HEK293 (cell line): ENCODE results near the gene MGAT4C.

ENCODE experiments used
- CTCF ChIA-PET: fragments of 350-600 bp; formaldehyde crosslinking; extraction: SDS; loops from one replicate; lab custom pipeline; 2021; ENCODE audit warnings: antibody characterized with exemption; lab: Yijun Ruan, JAX
- POLR2A ChIA-PET: fragments of 300-600 bp; formaldehyde crosslinking; extraction: SDS; loops from one replicate; lab custom pipeline; 2020; ENCODE audit warnings: antibody characterized with exemption, inconsistent platforms; lab: Yijun Ruan, JAX
- H3K27ac ChIP-seq: fragments of 200-500 bp; sonication (Bioruptor generic); 2 replicates; pipeline ENCODE4 v1.5.1; 2014; ENCODE audit warnings: low read depth, low read length, control low read depth, inconsistent platforms; ENCODE audit errors: extremely low read depth
- H3K36me3 ChIP-seq, 2 experiments: fragments of 200-500 bp in 1 of 2; sonication (Bioruptor generic) in 1 of 2; 1 replicate in 1 of 2; 2 replicates in 1 of 2; pipeline ENCODE4 v1.5.1; 2014 to 2017; ENCODE audit warnings: inconsistent platforms in 2 of 2, low read length in 2 of 2; ENCODE audit not compliant: control insufficient read depth in 2 of 2, insufficient read depth in 1 of 2
- H3K4me1 ChIP-seq: fragments of 200-500 bp; sonication (Bioruptor generic); 2 replicates; pipeline ENCODE4 v1.5.1; 2014; ENCODE audit warnings: mild to moderate bottlenecking, low read length, inconsistent platforms; ENCODE audit not compliant: control insufficient read depth, insufficient read depth
- H3K4me3 ChIP-seq: 2 replicates; pipeline ENCODE4 v1.5.1; 2011; ENCODE audit warnings: low read depth, mild to moderate bottlenecking, control low read depth, low read length, moderate library complexity
- H3K9me3 ChIP-seq: fragments of 200-500 bp; sonication (Bioruptor generic); 2 replicates; pipeline ENCODE4 v1.5.1; 2014; ENCODE audit warnings: low read depth, low read length, inconsistent platforms; ENCODE audit not compliant: control insufficient read depth, insufficient read depth
- BCL11A ChIP-seq: fragments of 450-650 bp; formaldehyde crosslinking; IDR thresholded peaks from 2 replicates; pipeline ENCODE4 v1.5.1; 2016; ENCODE audit warnings: low read depth, missing biosample characterization, missing genetic modification characterization
- EGR2 ChIP-seq: fragments of 450-650 bp; formaldehyde crosslinking; IDR thresholded peaks from 2 replicates; pipeline ENCODE4 v1.5.1; 2016; ENCODE audit warnings: low read depth, missing biosample characterization, missing genetic modification characterization
- KLF16 ChIP-seq: fragments of 450-650 bp; formaldehyde crosslinking; IDR thresholded peaks from 2 replicates; pipeline ENCODE4 v1.5.1; 2017; ENCODE audit warnings: missing biosample characterization, missing genetic modification characterization
- REPIN1 ChIP-seq: fragments of 450-650 bp; formaldehyde crosslinking; IDR thresholded peaks from 2 replicates; pipeline ENCODE4 v1.5.1; 2017; ENCODE audit warnings: missing biosample characterization, missing genetic modification characterization, low read depth
- WT1 ChIP-seq: fragments of 450-650 bp; formaldehyde crosslinking; IDR thresholded peaks from 2 replicates; pipeline ENCODE4 v1.5.1; 2016; ENCODE audit warnings: missing biosample characterization, missing genetic modification characterization
- ZBTB1 ChIP-seq: fragments of 450-650 bp; formaldehyde crosslinking; IDR thresholded peaks from 2 replicates; pipeline ENCODE4 v1.5.1; 2016; ENCODE audit warnings: missing biosample characterization, missing genetic modification characterization
- ZFP37 ChIP-seq: fragments of 450-650 bp; formaldehyde crosslinking; IDR thresholded peaks from 2 replicates; pipeline ENCODE4 v1.5.1; 2016; ENCODE audit warnings: missing biosample characterization, missing genetic modification characterization
- ZNF132 ChIP-seq: fragments of 450-650 bp; formaldehyde crosslinking; IDR thresholded peaks from 2 replicates; pipeline ENCODE4 v1.5.1; 2017; ENCODE audit warnings: missing biosample characterization, missing genetic modification characterization, borderline replicate concordance
- ZNF169 ChIP-seq: fragments of 450-650 bp; formaldehyde crosslinking; IDR thresholded peaks from 2 replicates; pipeline ENCODE4 v1.5.1; 2016; ENCODE audit warnings: missing biosample characterization, missing genetic modification characterization
- ZNF391 ChIP-seq: fragments of 450-650 bp; formaldehyde crosslinking; IDR thresholded peaks from 2 replicates; pipeline ENCODE4 v1.5.1; 2016; ENCODE audit warnings: low read depth, missing biosample characterization, missing genetic modification characterization, borderline replicate concordance
- ZNF404 ChIP-seq: fragments of 450-650 bp; formaldehyde crosslinking; IDR thresholded peaks from 2 replicates; pipeline ENCODE4 v1.5.1; 2017; ENCODE audit warnings: missing biosample characterization, missing genetic modification characterization
- ZNF423 ChIP-seq: fragments of 450-650 bp; formaldehyde crosslinking; IDR thresholded peaks from 2 replicates; pipeline ENCODE4 v1.5.1; 2016; ENCODE audit warnings: missing biosample characterization, missing genetic modification characterization
- ZNF473 ChIP-seq: fragments of 450-650 bp; formaldehyde crosslinking; IDR thresholded peaks from 2 replicates; pipeline ENCODE4 v1.5.1; 2017; ENCODE audit warnings: missing biosample characterization, missing genetic modification characterization
- ZNF561 ChIP-seq: fragments of 450-650 bp; IDR thresholded peaks from 2 replicates; pipeline ENCODE4 v1.5.1; 2018; ENCODE audit warnings: missing biosample characterization, missing genetic modification characterization, borderline replicate concordance
- ZNF670 ChIP-seq: fragments of 450-650 bp; formaldehyde crosslinking; IDR thresholded peaks from 2 replicates; pipeline ENCODE4 v1.5.1; 2016; ENCODE audit warnings: missing biosample characterization, missing genetic modification characterization, low read depth
- ZNF792 ChIP-seq: fragments of 450-650 bp; formaldehyde crosslinking; IDR thresholded peaks from 2 replicates; pipeline ENCODE4 v1.5.1; 2016; ENCODE audit warnings: missing biosample characterization, missing genetic modification characterization
- ZSCAN23 ChIP-seq: fragments of 450-650 bp; formaldehyde crosslinking; IDR thresholded peaks from 2 replicates; pipeline ENCODE4 v1.5.1; 2016; ENCODE audit warnings: missing biosample characterization, missing genetic modification characterization
- TF ChIP-seq, protein P1 (sequence below): fragments of 450-650 bp; formaldehyde crosslinking; IDR thresholded peaks from 2 replicates; pipeline ENCODE4 v1.5.1; 2017; ENCODE audit warnings: missing biosample characterization, mild to moderate bottlenecking, missing genetic modification characterization, moderate library complexity
- TF ChIP-seq, protein P2 (sequence below): fragments of 450-650 bp; IDR thresholded peaks from 2 replicates; pipeline ENCODE4 v1.5.1; 2018; ENCODE audit warnings: missing biosample characterization, missing genetic modification characterization
- TF ChIP-seq, protein P3 (sequence below): fragments of 450-650 bp; formaldehyde crosslinking; IDR thresholded peaks from 2 replicates; pipeline ENCODE4 v1.5.1; 2016; ENCODE audit warnings: missing biosample characterization, missing genetic modification characterization
- TF ChIP-seq, protein P4 (sequence below): fragments of 450-650 bp; formaldehyde crosslinking; IDR thresholded peaks from 2 replicates; pipeline ENCODE4 v1.5.1; 2016; ENCODE audit warnings: missing biosample characterization, missing genetic modification characterization

The MGAT4C gene

DNA sequence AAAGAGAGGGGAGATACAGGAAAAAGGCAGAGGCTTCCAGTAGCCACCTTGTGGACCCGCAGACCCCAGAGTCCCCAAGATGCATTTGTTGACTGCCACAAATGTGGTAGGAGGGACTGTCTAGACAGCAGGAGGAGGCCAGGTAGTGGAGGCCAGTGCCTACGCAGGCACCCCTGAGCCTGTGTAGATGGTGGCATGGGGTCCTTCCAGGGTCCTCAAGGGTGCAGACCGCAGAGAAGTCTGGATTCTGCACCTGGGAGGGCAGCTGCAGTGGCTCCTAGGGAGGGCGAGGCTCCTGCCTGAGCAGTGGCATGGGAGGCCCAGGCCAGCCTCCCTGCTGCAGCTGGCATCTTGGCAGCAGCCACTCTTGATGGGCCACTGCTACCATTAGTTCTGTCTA lies 262.4 kb downstream of the MGAT4C start (continued):
- TF ChIP-seq, protein P1, sequence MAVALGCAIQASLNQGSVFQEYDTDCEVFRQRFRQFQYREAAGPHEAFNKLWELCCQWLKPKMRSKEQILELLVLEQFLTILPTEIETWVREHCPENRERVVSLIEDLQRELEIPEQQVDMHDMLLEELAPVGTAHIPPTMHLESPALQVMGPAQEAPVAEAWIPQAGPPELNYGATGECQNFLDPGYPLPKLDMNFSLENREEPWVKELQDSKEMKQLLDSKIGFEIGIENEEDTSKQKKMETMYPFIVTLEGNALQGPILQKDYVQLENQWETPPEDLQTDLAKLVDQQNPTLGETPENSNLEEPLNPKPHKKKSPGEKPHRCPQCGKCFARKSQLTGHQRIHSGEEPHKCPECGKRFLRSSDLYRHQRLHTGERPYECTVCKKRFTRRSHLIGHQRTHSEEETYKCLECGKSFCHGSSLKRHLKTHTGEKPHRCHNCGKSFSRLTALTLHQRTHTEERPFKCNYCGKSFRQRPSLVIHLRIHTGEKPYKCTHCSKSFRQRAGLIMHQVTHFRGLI (tag by site-specific recombination), result no peak

DNA sequence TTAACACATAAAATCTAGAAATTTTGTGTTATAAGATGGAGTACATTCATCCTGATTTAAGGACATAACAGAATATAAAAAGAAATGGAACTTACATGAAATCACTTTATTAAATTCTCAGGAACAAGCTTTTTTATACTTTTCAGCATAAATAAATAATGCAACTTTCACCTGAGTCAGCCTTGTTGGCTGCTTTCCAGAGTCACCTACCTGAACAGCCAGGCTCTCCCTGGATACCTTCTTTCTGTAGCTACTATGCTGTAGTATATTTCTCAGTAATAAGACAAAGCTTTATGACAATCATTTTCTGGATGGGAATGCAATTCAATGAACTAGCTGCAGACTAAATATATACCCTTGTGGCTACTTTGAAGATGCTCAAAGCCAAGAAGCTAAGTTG lies 270.2 kb downstream of the MGAT4C start:
- Histone ChIP-seq H3K27ac (no peak overlapping the region), H3K4me3 (no peak overlapping the region)

DNA sequence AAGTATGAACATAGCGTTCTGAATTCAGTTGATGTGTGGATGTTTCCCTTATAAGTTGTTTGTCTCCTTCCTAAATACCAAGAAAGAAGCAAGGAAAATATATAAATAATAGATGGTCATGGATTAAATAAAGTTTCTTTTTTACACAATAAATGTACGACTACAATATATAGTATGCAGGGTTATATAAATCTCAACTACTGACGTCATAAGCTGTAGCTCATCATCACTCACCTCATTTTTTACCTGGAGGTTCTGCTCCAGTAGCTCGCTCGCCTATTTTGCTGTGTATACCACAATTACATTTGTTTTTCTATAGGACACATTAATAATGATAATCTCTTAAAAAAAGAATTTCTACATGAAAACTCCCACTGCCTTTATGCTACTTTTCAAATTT lies 272.6 kb downstream of the MGAT4C start:
- no peak overlapping the region for H3K4me3 ChIP-seq
- no peaks in the 10 kb centered on the region for H3K9me3 ChIP-seq
- no peak overlapping the region for H3K27ac ChIP-seq
- TF ChIP-seq ZNF792 (tag by site-specific recombination), result no peak
- no peak for TF ChIP-seq ZFP37
- no peak for TF ChIP-seq ZBTB1
- TF ChIP-seq KLF16 (tag by site-specific recombination), result no peak
- TF ChIP-seq ZNF132 (tag by site-specific recombination), result no peak
- no peak for TF ChIP-seq ZNF169 (tag by site-specific recombination)
- no peak for TF ChIP-seq BCL11A (tag by site-specific recombination)
- TF ChIP-seq ZNF423, result no peak
- no peak for TF ChIP-seq ZNF670 (tag by site-specific recombination)
- POLR2A ChIA-PET, result no interaction called here
- CTCF ChIA-PET, result no interaction called here
- no peaks in the 10 kb centered on the region for H3K4me1 ChIP-seq
- H3K36me3 ChIP-seq, result no peaks in the 10 kb centered on the region

More for the DNA sequence above, 270.2 kb downstream of the MGAT4C start:
- POLR2A ChIA-PET, result no interaction called here
- TF ChIP-seq ZNF473 (tag by site-specific recombination), result no peak
- TF ChIP-seq, protein P2, sequence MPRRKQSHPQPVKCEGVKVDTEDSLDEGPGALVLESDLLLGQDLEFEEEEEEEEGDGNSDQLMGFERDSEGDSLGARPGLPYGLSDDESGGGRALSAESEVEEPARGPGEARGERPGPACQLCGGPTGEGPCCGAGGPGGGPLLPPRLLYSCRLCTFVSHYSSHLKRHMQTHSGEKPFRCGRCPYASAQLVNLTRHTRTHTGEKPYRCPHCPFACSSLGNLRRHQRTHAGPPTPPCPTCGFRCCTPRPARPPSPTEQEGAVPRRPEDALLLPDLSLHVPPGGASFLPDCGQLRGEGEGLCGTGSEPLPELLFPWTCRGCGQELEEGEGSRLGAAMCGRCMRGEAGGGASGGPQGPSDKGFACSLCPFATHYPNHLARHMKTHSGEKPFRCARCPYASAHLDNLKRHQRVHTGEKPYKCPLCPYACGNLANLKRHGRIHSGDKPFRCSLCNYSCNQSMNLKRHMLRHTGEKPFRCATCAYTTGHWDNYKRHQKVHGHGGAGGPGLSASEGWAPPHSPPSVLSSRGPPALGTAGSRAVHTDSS, result no peak
- no peak for TF ChIP-seq ZNF561 (tag by site-specific recombination)
- no peak for TF ChIP-seq REPIN1 (tag by site-specific recombination)
- TF ChIP-seq, protein P3, sequence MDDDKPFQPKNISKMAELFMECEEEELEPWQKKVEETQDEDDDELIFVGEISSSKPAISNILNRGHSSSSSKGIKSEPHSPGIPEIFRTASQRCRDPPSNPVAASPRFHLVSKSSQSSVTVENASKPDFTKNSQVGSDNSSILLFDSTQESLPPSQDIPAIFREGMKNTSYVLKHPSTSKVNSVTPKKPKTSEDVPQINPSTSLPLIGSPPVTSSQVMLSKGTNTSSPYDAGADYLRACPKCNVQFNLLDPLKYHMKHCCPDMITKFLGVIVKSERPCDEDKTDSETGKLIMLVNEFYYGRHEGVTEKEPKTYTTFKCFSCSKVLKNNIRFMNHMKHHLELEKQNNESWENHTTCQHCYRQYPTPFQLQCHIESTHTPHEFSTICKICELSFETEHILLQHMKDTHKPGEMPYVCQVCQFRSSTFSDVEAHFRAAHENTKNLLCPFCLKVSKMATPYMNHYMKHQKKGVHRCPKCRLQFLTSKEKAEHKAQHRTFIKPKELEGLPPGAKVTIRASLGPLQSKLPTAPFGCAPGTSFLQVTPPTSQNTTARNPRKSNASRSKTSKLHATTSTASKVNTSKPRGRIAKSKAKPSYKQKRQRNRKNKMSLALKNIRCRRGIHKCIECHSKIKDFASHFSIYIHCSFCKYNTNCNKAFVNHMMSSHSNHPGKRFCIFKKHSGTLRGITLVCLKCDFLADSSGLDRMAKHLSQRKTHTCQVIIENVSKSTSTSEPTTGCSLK (tag by site-specific recombination), result no peak
- no peak for TF ChIP-seq ZSCAN23
- TF ChIP-seq, all 188 proteins: peak for 0
- H3K4me1 ChIP-seq, result no peaks in the 10 kb centered on the region
- no peaks in the 10 kb centered on the region for H3K36me3 ChIP-seq
- no peaks in the 10 kb centered on the region for H3K9me3 ChIP-seq
- CTCF ChIA-PET, result interaction anchor here (0.6 to 0.7 kb wide), 2 partner anchors 338 to 968 kb away, joined by 3 read pairs; no protein-coding TSS in a partner anchor

DNA sequence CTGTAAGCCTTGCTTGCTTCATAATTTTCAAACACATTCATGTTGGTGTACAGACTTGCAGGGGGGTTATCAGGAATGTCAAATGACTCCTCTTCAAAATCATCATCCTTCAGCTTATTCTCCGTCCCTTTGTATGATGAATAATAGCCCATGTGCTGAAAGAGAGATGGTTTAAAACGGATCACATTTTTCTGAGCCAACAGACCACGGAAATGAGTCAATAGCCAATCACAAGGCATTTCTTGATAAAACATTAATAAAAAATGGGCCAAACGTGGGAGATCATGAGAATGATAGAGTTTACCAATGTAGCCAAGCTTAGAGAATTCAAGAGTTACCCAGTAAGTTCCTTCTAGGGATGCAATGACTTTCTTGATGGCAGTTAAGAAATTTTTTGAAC lies 276.6 kb downstream of the MGAT4C start:
- POLR2A ChIA-PET, result no interaction called here
- Histone ChIP-seq H3K4me3 (no peak overlapping the region), H3K4me1 (no peaks in the 10 kb centered on the region)

More for the DNA sequence above, 276.6 kb downstream of the MGAT4C start:
- H3K36me3 ChIP-seq, result no peaks in the 10 kb centered on the region
- TF ChIP-seq ZNF404 (tag by site-specific recombination) (no peak), ZNF391 (tag by site-specific recombination) (no peak), EGR2 (tag by site-specific recombination) (no peak), WT1 (tag by site-specific recombination) (no peak)
- TF ChIP-seq, protein P4, sequence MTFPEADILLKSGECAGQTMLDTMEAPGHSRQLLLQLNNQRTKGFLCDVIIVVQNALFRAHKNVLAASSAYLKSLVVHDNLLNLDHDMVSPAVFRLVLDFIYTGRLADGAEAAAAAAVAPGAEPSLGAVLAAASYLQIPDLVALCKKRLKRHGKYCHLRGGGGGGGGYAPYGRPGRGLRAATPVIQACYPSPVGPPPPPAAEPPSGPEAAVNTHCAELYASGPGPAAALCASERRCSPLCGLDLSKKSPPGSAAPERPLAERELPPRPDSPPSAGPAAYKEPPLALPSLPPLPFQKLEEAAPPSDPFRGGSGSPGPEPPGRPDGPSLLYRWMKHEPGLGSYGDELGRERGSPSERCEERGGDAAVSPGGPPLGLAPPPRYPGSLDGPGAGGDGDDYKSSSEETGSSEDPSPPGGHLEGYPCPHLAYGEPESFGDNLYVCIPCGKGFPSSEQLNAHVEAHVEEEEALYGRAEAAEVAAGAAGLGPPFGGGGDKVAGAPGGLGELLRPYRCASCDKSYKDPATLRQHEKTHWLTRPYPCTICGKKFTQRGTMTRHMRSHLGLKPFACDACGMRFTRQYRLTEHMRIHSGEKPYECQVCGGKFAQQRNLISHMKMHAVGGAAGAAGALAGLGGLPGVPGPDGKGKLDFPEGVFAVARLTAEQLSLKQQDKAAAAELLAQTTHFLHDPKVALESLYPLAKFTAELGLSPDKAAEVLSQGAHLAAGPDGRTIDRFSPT (tag by site-specific recombination), result no peak
- CTCF ChIA-PET, result no interaction called here
- H3K27ac ChIP-seq, result no peak overlapping the region
- no peaks in the 10 kb centered on the region for H3K9me3 ChIP-seq
